ENCODE measurements around the gene NT5C1A.

Gene NT5C1A

DNA sequence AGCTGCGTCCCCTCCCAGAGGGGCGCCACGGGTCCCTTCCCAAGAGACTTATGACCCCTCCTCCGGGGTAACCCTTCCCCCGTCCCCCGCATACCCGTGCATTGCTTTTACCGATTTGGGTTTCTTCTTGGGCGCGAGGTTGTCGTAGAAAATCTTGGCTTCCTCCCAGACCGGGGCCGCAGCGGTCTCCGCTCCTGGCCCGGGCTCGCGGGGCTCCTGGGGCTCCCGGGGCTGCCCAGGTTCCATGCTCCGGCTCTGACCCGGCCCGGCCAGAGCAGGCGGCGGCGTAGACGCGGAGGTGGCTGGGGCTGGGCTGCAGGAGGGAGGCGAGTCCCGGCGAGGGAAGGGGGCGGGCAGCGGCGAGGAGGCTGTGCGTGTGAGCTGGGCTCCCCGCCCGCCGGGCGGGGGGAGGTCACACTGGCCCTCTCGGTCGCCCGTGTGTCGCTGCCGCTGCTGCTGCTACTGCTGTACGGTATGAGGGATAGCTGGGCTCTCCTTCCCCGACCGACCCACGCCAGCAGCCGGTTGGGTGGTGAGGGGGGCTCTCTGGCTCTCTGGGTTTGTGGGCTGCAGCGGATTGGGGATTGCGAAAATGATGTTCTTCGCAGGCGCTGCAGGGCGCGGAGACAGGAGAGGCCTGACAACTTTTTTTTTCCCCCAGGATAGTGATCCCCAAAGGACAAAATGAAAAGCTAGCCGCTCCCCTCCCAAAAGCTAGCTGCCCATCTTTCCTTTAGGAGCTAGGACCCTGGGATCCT, at the start of gene NT5C1A:
TSS of gene NT5C1A (minus strand) at position 315 of the 758 bp plus-strand sequence. CDS start at position 246, 69 bp downstream.
- peak; percentile 27 for DNase-seq

- no peak for DNase-seq
Observed at GRCh38 chr1:39721664-39722063, 49.8 kb upstream of the NT5C1A start.

GRCh38 chr1:39720094-39720999, 48.4 kb upstream of the NT5C1A start:
- no peak for DNase-seq

DNA sequence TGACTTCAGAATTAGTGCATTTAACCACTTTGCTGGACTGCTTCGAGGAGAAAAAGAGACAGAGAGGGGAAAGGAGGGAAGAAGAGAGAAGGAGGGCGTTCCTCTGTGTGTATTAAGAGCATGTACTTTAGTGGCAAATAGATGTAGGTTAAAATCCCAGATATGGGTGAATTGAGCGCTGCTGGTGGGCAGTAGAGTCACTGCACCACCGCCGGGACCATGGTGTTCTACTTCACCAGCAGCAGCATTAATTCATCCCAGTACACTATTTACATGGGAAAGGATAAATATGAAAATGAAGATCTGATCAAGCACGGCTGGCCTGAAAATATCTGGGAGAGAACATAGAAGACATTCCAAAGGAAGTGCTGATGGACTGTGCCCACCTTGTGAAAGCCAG, 45.9 kb upstream of the NT5C1A start:
- no peak for DNase-seq

GRCh38 chr1:39713557-39713956, 41.6 kb upstream of the NT5C1A start:
- DNase-seq = no peak

- no peak for DNase-seq
Observed at GRCh38 chr1:39711966-39712340, 40.0 kb upstream of the NT5C1A start.

DNA sequence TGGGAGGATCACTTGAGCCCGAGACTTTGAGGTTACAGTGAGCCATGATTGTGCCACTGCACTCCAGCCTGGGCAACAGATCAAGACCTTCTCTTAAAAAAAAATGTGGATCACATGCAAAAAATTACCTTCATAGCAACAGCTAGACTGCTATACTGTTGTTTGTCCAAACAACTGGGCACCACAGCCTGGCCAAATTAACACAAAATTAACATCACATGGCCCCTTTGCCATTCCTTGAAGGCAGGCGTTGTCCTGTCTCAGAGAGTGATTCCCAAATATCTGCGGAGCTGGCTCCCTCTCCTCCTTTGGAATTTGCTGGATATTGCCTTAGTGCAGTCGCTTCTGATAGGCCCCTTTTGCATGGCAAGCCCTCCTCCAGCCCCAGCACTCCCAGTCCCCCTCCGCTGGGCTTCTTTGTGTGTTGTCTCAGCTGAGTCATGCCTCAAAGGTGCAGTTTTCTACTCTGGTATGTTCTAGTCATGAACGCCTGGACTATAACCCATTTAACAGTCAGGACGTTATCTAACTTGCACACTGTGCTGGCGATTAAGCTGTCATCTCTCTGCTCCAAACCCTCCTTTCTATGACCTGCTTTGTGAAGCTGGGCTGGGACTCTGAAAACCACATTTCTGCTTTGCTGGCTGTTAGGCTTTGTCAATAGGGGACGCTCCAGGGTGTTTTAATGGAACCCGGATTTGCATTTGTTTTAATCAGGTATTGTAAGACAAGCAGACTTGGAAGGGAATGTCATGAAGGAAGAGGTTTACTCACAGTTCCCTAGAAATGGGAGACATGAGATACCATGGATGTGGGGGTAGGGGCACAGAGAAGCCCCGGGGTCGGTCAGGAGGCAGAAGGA, 39.4 kb upstream of the NT5C1A start:
- DNase-seq = no peak

DNA sequence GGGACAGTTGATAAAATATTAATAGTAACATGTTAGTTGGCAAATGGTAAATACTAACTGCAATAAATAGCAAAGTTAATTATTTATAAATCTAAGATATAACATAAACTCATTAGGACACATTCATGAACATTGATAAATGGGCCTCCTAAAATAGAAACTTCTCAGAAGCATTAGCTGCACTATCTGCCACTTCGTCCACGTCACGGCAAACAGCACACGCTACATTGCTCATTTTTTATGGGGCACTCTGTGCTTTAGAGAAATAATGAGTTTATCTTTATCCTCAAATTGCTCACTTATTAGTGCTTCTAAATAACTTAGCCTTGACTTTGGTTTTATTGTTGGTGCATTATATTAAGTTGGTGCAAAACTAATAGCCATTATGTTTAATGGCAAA, 35.6 kb upstream of the NT5C1A start:
- DNase-seq = no peak

DNA sequence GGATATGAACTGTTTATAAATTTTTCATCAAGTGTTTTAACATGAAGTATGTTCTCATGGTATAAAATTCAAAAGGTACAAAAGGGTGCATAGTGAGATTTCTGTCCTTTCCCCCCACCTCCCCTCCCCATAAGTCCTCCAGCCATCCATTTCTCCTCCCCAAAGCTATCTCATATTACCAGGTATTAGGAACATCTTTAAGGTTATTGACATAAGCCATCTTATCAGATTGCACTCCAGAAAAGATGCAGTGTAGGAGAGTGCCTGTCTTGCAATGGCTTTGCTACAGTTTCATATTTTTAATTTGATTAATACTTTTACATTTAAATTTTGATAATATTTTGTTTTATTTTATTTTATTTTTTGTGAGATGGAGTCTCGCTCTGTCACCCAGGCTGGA, 32.9 kb upstream of the NT5C1A start:
- no peak for DNase-seq

DNA sequence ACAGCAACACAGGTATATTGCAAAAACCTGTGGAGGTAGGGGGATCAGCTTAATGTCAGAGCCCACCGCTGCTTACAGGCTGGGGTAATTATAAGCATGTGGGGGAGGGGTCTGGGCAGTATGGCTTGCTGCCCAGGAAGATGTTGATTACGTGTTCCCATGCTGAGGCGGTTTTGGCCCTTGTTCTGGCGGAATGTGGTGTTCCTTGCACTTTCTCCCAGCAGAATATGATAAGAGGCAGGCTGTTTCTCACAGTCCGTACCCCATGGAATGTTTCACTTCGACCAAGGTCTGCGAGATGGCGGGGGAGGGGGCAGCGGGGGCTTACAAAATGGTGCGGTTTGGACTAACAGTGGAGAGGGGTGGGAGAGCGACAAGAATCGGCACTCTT, 29.1 kb upstream of the NT5C1A start:
- no peak for DNase-seq

DNA sequence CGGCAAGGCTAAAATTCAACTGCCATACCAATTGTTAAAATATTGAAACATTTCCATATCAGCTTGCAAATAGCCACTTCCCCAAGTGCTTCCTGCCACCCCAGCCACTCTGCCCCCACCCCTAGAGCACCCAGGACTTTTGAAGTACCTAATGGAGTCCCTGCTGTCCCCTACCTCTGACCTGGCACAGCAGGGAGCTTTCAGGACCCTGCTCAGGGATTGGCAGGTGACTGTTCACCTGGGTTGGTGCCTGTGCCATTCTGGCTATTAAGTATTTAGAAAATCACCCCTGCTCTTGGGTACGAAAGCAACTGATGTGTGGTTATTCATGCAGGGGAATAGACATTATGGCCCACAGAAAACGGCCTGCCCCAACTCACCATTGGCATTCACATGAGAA, 28.4 kb upstream of the NT5C1A start:
- DNase-seq = no peak

DNA sequence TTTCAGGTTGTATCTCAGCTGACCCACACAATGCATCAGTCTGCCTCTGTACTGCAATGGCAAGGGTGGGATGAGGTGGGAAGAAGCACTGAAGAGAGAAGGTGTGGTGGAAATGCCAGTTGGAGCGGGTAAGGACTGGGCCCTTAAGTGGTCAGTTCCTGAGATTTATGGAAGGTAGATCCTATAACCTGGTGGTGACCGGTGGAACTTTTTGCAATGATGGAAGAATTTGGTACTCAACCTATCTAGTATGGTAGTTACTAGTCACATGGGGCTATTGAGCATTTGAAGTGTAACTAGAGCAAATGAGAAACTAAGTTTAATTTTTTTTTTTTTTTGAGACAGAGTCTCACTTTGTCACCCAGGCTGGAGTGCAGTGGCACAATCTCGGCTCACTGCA, 27.5 kb upstream of the NT5C1A start:
- no peak for DNase-seq

GRCh38 chr1:39698568-39698967, 26.7 kb upstream of the NT5C1A start:
- DNase-seq = no peak

DNA sequence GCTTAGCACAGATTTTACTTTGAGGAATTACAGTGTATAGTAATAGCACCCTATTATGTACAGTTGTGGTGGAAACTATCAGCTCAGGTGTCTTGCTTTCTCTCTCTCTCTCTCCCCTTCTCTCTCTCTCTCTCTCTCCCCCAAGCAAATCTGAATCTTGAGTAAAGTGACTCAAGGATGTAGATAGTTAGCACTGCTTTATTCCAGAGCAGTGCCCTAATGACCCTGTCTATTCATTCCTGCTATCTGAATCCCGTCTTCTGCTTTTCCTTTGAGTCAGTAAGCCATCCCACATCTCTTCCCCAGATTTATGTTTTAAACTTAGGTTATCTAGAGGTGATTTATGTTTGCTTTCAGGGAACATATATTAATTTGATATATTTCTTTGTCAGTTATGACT, 24.5 kb upstream of the NT5C1A start:
- DNase-seq = no peak

DNA sequence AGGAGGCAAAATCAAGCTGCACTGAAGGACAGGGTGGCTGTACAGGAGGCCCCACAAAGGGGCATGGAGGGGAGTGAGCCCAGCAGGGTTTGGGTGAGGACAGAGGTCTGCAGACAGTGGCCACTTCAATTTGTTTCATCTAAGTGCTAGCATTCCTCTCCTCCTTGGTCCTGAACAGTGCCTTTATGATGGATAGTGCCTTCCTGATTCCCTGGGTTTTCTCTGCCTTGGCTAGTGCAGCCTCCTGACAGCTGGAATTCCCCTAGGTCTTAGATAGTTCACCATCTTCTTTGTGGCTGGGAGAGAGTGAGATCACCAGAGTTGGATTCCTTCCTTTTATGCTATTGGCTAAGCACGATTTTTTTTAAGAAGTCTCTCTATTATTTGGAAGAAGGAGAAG, 23.1 kb upstream of the NT5C1A start:
- DNase-seq = no peak

GRCh38 chr1:39694026-39694425, 22.1 kb upstream of the NT5C1A start:
- peak; percentile 28 for DNase-seq

DNA sequence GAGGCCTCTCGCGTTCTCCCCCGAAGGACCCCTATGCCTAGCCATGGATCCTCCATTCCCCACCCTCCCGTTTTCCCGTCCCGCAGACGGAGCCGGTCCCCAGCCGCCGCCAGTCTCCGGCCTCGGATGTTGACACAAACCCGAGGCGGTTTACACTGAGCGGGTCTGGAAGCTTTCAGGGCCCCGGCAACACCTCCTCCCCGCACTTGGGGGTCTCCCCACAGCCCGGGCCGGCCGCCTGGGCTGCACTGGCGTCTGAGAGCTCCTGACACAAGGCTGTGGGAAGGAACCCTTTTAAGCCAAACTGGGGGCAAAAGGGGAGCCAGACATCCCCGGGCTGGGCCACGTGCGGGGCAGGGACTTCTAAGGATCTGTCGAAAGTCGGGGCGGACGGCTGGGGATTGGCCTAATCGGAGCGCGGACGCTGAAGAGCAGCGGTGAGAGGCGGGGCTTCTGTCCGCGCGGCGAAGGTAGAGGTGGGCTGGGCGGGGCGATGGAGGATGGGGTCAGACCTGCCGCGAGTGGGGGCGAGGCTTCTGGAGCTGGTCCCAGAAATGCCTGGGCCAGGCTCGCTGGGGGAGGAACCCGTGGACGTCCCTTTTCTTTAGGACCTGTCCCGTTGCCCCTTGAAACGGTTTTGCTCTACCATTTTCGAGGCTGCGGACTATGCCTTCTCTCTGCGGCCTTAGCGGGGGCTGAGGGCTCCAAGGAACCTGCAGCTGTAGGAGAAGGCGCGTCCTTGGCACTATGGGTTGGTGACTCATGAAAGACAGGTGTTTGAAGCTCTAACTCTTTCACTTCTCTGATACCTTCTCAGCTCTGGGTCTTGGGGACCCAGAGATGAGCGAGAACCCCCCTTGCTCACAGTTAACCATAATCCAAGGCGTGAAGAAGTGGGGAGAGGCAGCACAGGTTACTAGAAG, 20.5 kb upstream of the NT5C1A start:
- peak; percentile 14 for DNase-seq

- peak; percentile 91 for DNase-seq
Observed at GRCh38 chr1:39691383-39692151, 19.7 kb upstream of the NT5C1A start, which contains the start of gene HPCAL4. HPCAL4 (minus strand) TSS chr1:39691433; CDS start chr1:39684603, 6,830 bp downstream.

DNA sequence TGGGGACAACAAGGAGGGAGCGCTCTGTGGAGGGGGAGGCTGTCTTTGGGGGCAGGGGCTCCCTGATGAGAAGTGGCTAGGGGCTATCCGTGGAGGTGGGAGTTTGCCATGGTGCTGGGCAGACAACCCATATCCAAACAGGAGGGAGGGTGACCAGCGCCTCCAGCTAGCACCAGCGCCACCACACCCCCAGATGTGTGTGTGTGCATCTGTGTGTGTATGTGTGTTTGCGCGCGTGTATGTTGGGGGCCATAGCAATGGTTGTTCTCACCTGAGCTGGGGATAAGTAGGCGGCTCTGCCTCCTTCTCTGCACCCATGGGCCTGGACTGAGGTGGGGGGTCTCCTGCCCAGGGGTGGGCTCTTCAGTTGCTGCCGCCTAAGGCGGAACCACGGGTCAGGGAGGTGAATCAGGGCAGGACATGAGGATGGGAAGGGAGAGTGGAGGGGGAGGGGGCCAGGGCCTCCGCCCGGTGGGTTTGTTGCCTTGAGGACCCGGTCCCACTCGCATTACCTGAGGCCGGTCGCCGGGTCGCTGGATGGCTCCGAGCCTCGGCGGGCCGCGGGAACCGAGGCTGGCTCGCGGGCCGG, 19.0 kb upstream of the NT5C1A start:
- no peak for DNase-seq

GRCh38 chr1:39690225-39690624, 18.3 kb upstream of the NT5C1A start:
- no peak for DNase-seq

DNA sequence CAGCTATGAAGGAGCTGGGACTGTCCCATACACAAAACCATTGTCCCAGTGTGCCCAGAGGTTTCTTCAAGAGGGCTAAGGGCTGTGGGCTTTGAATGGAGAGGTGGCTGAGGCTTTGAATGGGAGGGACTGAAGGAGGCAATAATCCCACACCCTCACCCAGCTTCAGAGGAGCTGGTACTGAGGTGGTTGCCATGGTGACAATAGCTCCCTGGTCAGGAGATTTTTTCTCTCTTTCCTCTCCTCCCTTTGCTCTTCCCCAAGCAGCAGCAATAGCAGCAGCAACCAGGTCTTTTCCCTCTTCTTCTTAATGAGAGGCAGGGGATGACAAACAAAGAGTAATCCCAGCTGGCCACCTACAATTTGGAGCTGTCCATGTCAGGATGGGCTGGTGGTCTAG, 17.7 kb upstream of the NT5C1A start:
- no peak for DNase-seq

Data from activated CD4-positive, alpha-beta T cell treated with anti-CD3 and anti-CD28 coated beads for 48 hours (primary cell).